HG02943 (cell line): ENCODE results near the gene LRFN4.
A peak's percentile ranks its signal among the peaks of the same experiment; 100 is the strongest.
"Not testable (repeated sequence)": the region's sequence is repeated elsewhere in the genome, so short reads cannot be mapped to it uniquely, and the experiment has no call there.

Experiments used
- ATAC-seq: cut with Tn5 transposase; IDR thresholded peaks from one replicate; pipeline ENCODE4 v1.9.1; 2021; ENCODE audit warnings: mild to moderate bottlenecking, low read depth, moderate library complexity; ENCODE audit not compliant: unreplicated experiment

The LRFN4 gene

DNA sequence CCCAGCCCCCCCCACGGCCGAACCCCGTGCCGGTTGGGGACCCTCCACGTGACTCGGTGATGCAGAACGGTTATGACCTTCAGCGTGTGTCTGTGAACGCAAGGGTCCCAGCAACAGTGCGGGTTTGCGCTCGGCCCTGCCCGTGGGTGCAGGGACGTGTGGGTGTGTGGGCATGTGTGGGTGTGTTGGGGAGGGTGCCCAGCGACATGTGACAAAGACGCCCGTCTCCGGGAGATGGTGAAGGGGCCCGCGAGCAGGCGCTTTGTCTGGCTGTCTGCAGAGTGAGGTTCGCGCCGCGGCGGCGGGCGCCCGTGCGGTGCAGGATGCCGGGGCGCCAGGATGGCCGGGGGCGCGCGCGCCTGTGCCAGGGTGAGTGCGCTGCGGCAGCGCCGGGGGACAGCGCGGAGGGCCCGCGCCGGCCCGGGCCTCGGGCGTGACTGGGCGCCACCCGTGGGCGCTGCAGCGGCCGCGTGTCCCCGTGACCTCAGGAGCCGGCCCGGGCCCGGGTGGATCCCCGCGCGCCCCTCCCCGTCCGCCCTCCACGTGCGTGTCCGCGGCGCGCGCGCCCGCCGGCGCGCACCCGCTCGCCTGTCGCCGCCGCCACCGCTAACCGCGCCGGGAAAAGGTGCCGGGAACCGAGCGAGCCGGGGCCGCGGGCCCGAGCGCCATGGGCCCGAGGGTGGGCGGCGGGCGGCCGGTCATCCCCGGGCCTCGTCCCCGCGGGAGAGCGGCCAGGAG, at the start of gene LRFN4:
Gene LRFN4 (plus strand): TSS at position 569 of the 738 bp plus-strand sequence. CDS start 681 bp downstream, outside the sequence.
- ATAC-seq: peak; percentile 40

- no peak for ATAC-seq
Measured at GRCh38 chr11:66809592-66809991, 47.3 kb upstream of the LRFN4 start.

DNA sequence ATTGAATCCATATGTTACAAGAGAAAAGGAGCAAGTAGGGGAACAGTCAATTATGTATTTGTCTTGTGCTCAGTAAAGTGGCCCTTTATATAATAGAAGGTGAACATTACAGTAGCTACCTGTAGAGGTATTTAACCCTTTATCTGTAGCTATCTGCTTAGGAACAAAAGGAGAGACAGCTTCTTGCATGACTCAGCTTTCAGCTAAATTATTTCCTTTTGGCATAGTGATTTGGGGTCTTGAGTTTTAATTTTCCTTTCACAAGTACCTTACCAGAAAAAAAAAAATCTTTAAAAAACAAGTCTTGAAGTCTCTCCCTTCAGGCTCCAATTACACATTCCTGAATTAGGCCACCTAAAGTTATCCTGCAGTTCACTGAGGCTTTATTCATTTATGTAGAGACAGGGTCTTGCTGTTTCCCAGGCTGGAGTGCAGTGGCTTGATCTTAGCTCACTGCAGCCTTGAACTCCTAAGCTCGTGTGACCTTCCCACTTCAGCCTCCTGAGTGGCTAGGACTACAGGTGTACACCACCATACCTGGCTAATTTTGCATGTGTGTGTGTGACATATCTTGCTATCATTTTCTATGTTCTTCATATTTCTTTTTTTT, 46.2 kb upstream of the LRFN4 start:
- no peak for ATAC-seq

DNA sequence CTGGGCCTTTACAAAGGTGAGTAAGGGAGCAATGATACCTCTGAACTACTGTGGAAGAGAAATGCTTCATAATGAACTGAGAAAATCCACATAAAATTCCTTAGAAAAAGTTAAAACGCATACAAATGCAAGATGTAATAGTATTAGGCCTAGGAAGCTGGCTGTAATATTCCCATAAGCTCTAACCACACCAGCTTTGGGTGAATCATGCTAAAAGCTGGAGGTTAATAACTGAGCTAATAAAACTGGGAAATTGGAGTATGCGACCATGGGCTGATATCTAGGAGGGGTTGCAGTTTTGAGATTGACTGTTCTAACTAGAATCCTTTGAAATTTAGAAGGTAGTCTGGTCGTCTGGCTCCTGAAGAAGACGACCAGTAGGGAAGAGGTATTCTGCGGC, 42.2 kb upstream of the LRFN4 start:
- no peak for ATAC-seq

DNA sequence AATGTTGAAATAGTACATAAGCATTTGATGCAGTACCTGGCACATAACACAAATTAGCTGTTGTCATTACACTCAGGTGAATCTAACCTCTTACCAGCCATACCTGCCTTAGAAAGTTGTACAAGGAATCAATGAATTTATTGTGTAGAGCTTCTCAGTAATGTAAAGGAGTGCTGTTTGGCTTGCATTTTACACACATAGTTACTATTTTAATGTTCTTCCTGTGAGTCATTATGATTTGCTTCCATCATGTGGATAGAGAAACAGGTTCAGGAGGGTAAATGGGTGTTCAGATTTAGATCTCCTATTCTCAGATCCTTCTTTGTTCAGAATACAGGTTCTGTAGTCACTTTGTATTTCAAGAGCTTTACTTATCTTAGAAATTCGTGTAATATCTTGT, 41.2 kb upstream of the LRFN4 start:
- ATAC-seq: no peak

DNA sequence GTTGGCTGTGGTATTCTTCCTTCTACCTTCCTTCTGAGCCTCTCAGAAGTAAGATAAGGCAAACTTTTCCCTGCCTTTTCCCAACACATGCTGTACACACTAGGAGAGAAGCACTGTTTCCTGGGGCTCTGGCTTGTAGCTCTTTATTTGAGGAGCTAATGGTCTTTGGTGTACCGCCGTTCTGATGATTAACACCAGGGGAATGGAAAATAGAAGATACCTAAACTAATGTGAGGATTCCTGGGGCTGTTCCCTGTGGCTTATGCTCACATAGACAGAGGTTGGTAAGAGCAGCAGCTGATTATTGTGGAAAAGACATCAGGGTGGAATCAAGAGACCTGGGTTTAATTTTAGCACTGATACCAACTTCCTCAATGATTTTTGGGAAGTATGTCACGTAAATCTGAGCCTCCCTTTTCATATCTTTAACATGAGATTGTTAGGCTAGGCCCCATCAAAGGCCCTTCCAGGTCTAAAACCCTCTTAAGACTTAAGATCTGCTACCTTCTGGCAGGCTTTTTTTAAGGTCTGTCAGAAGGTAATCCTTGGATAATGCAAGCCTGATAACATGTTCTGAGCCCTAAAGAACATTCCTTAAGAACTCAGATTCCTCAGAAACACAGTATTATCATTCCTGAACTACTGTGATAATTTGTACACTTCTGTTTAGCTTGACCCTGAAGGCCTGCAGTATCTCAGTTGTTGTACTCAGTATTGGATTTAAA, 38.5 kb upstream of the LRFN4 start:
- no peak for ATAC-seq

DNA sequence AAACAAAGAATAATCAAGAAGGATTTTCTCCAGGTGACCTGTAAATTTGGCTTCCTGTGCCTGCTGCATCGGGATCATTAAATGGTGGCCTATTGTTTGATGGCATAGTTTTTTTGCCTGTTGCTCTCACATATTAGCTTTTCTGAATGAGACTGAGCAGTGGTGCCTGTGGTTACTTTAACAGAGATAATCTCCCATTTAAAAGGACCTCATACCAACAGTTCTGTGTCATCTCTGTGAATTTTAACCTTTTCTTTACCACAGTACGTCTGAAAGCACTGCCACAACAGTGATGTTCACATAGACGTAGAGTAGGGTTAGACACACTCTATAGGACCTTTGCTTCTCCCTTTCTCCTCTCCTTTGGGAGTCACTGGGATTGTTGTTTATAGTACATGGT, 36.5 kb upstream of the LRFN4 start:
- no peak for ATAC-seq

- no peak for ATAC-seq
Measured at GRCh38 chr11:66820901-66821300, 36.0 kb upstream of the LRFN4 start.

DNA sequence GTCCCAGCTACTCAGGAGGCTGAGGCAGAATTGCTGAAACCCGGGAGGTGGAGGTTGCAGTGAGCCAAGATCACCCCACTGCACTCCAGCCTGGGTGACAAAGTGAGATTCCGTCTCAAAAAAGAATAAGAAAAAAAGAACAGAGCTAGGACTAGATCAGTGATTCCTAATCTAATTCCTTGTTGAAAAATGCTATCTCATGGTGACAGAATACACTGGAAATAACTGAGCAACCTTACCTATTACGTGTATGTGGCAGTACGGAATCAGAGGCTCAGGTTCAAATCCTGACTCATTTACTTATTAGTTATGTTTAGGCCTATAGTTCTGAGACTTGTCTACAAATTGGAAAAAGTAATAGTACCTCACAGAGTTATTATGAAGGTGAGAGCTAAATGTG, 33.2 kb upstream of the LRFN4 start:
- ATAC-seq: no peak

- not testable (repeated sequence) for ATAC-seq
Measured at GRCh38 chr11:66824573-66824972, 32.3 kb upstream of the LRFN4 start.

GRCh38 chr11:66834539-66834845, 22.4 kb upstream of the LRFN4 start:
- no peak for ATAC-seq

- no peak for ATAC-seq
Measured at GRCh38 chr11:66834943-66835342, 21.9 kb upstream of the LRFN4 start.

GRCh38 chr11:66835768-66836405, 21.0 kb upstream of the LRFN4 start:
- no peak for ATAC-seq

DNA sequence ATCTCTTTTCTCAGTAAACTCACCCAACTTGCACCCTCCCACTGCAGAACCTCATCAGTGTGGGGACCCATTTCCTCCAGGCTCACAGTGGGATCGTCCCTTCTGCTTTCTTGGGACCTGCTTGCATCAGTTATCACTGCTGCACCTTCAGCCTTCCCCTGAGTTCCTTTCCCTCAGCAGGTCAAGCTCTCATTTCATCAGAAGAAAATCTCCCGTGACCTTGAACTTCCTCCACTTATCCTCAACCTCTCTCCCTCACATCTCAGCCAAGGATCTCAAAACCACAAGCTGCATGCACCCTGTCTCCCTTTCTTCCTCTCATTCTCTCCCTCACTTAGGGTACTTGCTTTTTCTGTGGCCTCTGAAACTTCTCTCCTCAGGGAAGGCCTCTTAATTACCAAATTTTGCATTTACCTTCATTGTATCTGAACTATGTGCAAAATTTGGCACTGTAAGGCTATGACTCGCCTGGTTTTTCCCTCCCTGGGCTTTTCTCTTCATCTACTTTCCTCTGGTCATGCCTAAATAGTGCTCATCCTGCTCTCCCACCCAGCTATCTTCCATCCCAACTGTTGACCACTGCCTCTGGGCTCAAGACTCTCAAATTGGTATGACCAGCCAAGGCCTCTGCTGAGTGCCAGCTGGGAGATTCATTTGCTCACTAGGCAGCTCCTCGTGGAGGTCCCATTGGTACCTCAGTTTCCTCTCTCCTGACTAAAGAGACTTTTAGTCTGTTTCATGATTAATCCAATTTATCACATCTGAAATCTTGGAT, 16.4 kb upstream of the LRFN4 start:
- ATAC-seq: no peak

- ATAC-seq: no peak
Measured at GRCh38 chr11:66841861-66842260, 15.0 kb upstream of the LRFN4 start.

GRCh38 chr11:66842501-66842895, 14.4 kb upstream of the LRFN4 start:
- ATAC-seq: no peak

- peak; percentile 56 for ATAC-seq
Measured at GRCh38 chr11:66842896-66843775, 13.7 kb upstream of the LRFN4 start, which contains the start of gene RCE1. Gene RCE1 (plus strand): TSS chr11:66843441. CDS start chr11:66843456, 15 bp downstream.

- ATAC-seq: no peak
Measured at GRCh38 chr11:66843776-66844495, 12.9 kb upstream of the LRFN4 start.
